HG03571 (cell line): Measurements from ENCODE around the gene COASY.

Experiments used
- ATAC-seq: cut with Tn5 transposase; IDR thresholded peaks from one replicate; pipeline ENCODE4 v1.9.1; 2021; ENCODE audit not compliant: unreplicated experiment

The COASY gene

GRCh38 chr17:42571435-42572225, 9.7 kb downstream of the COASY start:
- no peak for ATAC-seq

- ATAC-seq: no peak
Observed at GRCh38 chr17:42573095-42573494, 11.1 kb downstream of the COASY start.

GRCh38 chr17:42574463-42574862, 12.5 kb downstream of the COASY start:
- no peak for ATAC-seq

- no peak for ATAC-seq
Observed at GRCh38 chr17:42577140-42577531, 15.2 kb downstream of the COASY start.

GRCh38 chr17:42577532-42578281, 15.8 kb downstream of the COASY start, which contains the start of gene PSMC3IP:
TSS of gene PSMC3IP (minus strand) at chr17:42577729. CDS start at chr17:42577686, 43 bp downstream.
- ATAC-seq: peak; percentile 65

- ATAC-seq: no peak
Observed at GRCh38 chr17:42578282-42578869, 16.4 kb downstream of the COASY start.

GRCh38 chr17:42579794-42580551, 18.0 kb downstream of the COASY start:
- ATAC-seq: no peak

GRCh38 chr17:42581744-42582270, 19.9 kb downstream of the COASY start:
- ATAC-seq: no peak

GRCh38 chr17:42584880-42585279, 22.9 kb downstream of the COASY start:
- ATAC-seq: no peak

GRCh38 chr17:42585353-42585752, 23.4 kb downstream of the COASY start:
- ATAC-seq: no peak

- no peak for ATAC-seq
Observed at GRCh38 chr17:42586514-42587230, 24.7 kb downstream of the COASY start.

- ATAC-seq: no peak
Observed at GRCh38 chr17:42590886-42591285, 28.9 kb downstream of the COASY start.

- no peak for ATAC-seq
Observed at GRCh38 chr17:42591411-42591810, 29.5 kb downstream of the COASY start.

- no peak for ATAC-seq
Observed at GRCh38 chr17:42596386-42596785, 34.4 kb downstream of the COASY start.

GRCh38 chr17:42598905-42599304, 37.0 kb downstream of the COASY start:
- ATAC-seq: no peak

GRCh38 chr17:42603318-42603717, 41.4 kb downstream of the COASY start:
- ATAC-seq: no peak

- ATAC-seq: no peak
Observed at GRCh38 chr17:42607769-42608168, 45.8 kb downstream of the COASY start.

GRCh38 chr17:42608305-42609181, 46.6 kb downstream of the COASY start:
- no peak for ATAC-seq

GRCh38 chr17:42609182-42609813, 47.4 kb downstream of the COASY start, which contains the start of the genes RETREG3 and TUBG1:
TSS of gene RETREG3 (minus strand) at chr17:42609374. CDS start at chr17:42609324, 50 bp downstream.
TSS of gene TUBG1 (plus strand) at chr17:42609683. CDS start at chr17:42609738, 55 bp downstream.
- ATAC-seq: peak; percentile 77
